Neutrophil (primary cell): ENCODE results near the gene METTL4.

ENCODE experiments used
- H3K27ac ChIP-seq: fragments of 200-600 bp; sonication (generic); 2 replicates; pipeline ENCODE4 v1.5.1; 2016; ENCODE audit warnings: mild to moderate bottlenecking, moderate library complexity
- H3K27me3 ChIP-seq: fragments of 200-600 bp; sonication (generic); 2 replicates; pipeline ENCODE4 v1.6.0; 2016; ENCODE audit warnings: mild to moderate bottlenecking
- H3K36me3 ChIP-seq: fragments of 200-600 bp; sonication (generic); 2 replicates; pipeline ENCODE4 v1.5.1; 2017
- H3K4me1 ChIP-seq, 2 experiments: fragments of 200-600 bp in 1 of 2; sonication (generic) in 1 of 2; 1 replicate in 1 of 2; 2 replicates in 1 of 2; pipeline versions ENCODE4 v1.5.1 to v1.6.1; 2013 to 2016; ENCODE audit warnings: low read depth in 1 of 2, low read length in 1 of 2, mild to moderate bottlenecking in 1 of 2, moderate library complexity in 1 of 2; ENCODE audit not compliant: control insufficient read depth in 1 of 2, insufficient read depth in 1 of 2
- H3K4me3 ChIP-seq, 2 experiments: fragments of 200-600 bp in 1 of 2; sonication (generic) in 1 of 2; 1 replicate in 1 of 2; 2 replicates in 1 of 2; pipeline ENCODE4 v1.5.1; 2013 to 2016; ENCODE audit warnings: low read depth in 1 of 2, low read length in 1 of 2, mild to moderate bottlenecking in 1 of 2, moderate library complexity in 1 of 2
- H3K9me3 ChIP-seq: fragments of 200-600 bp; sonication (generic); 2 replicates; pipeline ENCODE4 v1.5.1; 2016
- TF ChIP-seq, protein P1 (sequence below): fragments of 200-600 bp; sonication (generic); IDR thresholded peaks from 2 replicates; pipeline ENCODE4 v1.5.1; 2016; ENCODE audit warnings: antibody characterized with exemption

The METTL4 gene, protein sequence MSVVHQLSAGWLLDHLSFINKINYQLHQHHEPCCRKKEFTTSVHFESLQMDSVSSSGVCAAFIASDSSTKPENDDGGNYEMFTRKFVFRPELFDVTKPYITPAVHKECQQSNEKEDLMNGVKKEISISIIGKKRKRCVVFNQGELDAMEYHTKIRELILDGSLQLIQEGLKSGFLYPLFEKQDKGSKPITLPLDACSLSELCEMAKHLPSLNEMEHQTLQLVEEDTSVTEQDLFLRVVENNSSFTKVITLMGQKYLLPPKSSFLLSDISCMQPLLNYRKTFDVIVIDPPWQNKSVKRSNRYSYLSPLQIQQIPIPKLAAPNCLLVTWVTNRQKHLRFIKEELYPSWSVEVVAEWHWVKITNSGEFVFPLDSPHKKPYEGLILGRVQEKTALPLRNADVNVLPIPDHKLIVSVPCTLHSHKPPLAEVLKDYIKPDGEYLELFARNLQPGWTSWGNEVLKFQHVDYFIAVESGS

GRCh38 chr18:2571200-2572170 is at the start of gene METTL4, which contains the start of gene NDC80:
Gene METTL4, minus strand, starts transcription at chr18:2571505. Its CDS starts 4,289 bp downstream, at chr18:2567216.
Gene NDC80, plus strand, starts transcription at chr18:2571557. Its CDS starts 1,429 bp downstream, at chr18:2572986.
- Histone ChIP-seq H3K9me3 (no peaks in the 10 kb centered on the region), H3K4me3 (peak within 1 kb of the TSS; percentile 72 to 85), H3K4me1 (peaks cover 31 to 41% of the 10 kb centered on the region in 2 experiments), H3K27me3 (no peaks in the 10 kb centered on the region), H3K36me3 (no peaks in the 10 kb centered on the region), H3K27ac (peak within 1 kb of the TSS; percentile 92)
- TF ChIP-seq, protein P1, sequence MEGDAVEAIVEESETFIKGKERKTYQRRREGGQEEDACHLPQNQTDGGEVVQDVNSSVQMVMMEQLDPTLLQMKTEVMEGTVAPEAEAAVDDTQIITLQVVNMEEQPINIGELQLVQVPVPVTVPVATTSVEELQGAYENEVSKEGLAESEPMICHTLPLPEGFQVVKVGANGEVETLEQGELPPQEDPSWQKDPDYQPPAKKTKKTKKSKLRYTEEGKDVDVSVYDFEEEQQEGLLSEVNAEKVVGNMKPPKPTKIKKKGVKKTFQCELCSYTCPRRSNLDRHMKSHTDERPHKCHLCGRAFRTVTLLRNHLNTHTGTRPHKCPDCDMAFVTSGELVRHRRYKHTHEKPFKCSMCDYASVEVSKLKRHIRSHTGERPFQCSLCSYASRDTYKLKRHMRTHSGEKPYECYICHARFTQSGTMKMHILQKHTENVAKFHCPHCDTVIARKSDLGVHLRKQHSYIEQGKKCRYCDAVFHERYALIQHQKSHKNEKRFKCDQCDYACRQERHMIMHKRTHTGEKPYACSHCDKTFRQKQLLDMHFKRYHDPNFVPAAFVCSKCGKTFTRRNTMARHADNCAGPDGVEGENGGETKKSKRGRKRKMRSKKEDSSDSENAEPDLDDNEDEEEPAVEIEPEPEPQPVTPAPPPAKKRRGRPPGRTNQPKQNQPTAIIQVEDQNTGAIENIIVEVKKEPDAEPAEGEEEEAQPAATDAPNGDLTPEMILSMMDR = no peak

DNA sequence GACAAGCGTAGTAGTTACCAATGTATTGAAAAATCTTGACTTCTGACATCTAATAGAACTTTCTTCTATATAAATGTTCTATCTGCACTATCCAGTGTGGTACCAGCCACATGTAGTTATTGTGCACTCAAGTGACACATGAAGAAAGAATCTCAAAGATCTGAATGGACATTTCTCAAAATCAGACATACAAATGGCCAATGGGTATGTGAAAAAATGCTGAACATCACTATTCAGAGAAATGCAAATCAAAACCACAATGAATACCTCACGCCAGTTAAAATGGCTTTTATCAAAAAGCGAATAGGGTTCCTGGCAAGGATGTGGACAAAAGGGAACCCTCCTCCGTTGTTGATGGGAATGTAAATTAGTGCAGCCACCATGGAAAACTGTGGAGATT is 46.7 kb upstream of the METTL4 start:
- H3K36me3 ChIP-seq = no peaks in the 10 kb centered on the region
- no peak overlapping the region for H3K27ac ChIP-seq
- peaks cover 0 to under 1% of the 10 kb centered on the region in 2 experiments for H3K4me1 ChIP-seq
- H3K27me3 ChIP-seq = no peaks in the 10 kb centered on the region
- H3K4me3 ChIP-seq = no peak overlapping the region
- TF ChIP-seq, protein P1 = no peak
- H3K9me3 ChIP-seq = no peaks in the 10 kb centered on the region

GRCh38 chr18:2617401-2617998 is 46.2 kb upstream of the METTL4 start:
- Histone ChIP-seq H3K4me3 (no peak overlapping the region), H3K4me1 (peaks cover 0 to 5% of the 10 kb centered on the region in 2 experiments), H3K27me3 (no peaks in the 10 kb centered on the region), H3K27ac (no peak overlapping the region), H3K9me3 (no peaks in the 10 kb centered on the region), H3K36me3 (no peaks in the 10 kb centered on the region)
- TF ChIP-seq, protein P1 = no peak

DNA sequence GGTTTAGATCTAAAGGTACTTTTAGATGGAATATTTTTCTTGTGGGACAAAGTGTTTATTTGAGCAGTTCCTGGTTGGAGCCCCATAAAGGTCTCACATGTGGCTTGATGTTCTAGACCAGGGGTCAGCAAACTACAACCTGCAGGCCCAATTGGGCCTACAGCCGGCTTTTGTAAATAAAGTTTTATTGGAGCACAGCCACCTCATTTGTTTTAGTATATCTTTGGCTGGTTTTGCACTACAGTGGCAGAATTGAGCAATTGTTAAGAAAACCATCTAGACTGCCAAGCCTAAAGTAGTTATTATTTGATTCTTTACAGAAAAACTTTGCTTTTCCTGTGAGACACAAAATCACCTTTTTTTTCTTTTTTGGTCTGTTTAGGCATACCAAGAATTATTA is 41.7 kb upstream of the METTL4 start:
- H3K36me3 ChIP-seq = no peaks in the 10 kb centered on the region
- no peak overlapping the region for H3K27ac ChIP-seq
- no peaks in the 10 kb centered on the region for H3K27me3 ChIP-seq
- H3K4me3 ChIP-seq = no peak overlapping the region
- H3K9me3 ChIP-seq = no peaks in the 10 kb centered on the region
- peaks cover 29 to 31% of the 10 kb centered on the region in 2 experiments for H3K4me1 ChIP-seq
- TF ChIP-seq, protein P1 = no peak

DNA sequence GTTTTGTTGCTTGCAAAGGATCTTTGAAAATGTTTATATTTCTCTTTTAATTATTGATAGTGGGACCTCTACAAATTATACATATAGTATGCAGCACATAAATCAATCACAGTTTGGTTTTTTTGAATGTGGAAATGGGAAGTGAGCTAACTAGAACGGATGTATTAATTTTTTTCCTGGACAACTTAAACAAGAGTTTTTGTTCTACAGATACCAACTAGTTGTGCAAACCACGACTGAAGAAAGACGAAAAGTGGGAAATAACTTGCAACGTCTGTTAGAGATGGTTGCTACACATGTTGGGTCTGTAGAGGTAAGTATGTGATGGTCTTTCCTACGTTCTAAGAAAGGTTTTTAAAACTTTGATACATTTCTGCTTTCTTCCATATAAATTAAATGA is 39.2 kb upstream of the METTL4 start:
- H3K36me3 ChIP-seq = no peaks in the 10 kb centered on the region
- TF ChIP-seq, protein P1 = no peak

More for the DNA sequence above, 39.2 kb upstream of the METTL4 start:
- H3K9me3 ChIP-seq = no peaks in the 10 kb centered on the region
- H3K4me3 ChIP-seq = peak overlapping the region in 1 of 2 experiments; percentile 29
- no peaks in the 10 kb centered on the region for H3K27me3 ChIP-seq
- H3K4me1 ChIP-seq = peaks cover 43 to 45% of the 10 kb centered on the region in 2 experiments
- peak overlapping the region; percentile 74 for H3K27ac ChIP-seq
